ENCODE measurements around the gene WBP2.
A peak's percentile ranks its signal among the peaks of the same experiment; 100 is the strongest.
"Not testable (repeated sequence)": the region's sequence is repeated elsewhere in the genome, so short reads cannot be mapped to it uniquely, and the experiment has no call there.

Gene WBP2

DNA sequence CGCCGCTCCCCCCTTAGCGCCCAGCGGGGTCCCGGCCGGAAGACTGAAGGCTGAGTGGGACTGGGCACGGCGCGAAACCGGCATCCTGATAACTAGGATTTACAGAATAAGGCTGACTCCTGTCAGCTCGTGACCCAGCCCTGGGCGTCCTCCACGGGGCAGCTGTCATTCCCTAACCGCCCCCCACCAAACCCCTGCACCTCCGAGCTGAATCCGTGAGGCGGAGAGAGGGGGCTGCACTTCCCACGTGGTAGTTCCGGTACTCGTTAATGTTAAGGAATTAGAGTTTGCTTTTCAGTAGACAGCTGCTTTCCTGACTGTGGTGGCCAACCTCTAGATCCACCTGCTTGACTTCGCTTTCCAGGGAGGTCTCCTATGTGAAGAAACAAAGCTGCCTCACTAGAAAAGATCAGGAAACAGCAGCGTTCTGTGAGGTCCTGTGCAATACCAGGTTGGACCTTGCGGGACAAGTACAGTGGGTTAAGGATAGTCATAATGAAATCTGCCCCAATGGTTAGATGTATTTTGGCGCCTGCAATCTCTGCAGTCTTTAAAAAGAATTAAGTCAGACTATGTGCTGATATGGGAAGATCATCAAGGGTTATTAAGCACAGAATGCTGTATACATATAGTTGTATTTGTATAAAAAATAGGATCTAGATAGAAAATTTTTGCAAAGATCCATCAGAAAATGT lies 1.1 kb upstream of the WBP2 start:
- DNase-seq (ENCODE audit: low read depth): peak; percentile 67

GRCh38 chr17:75854881-75855309 lies 240 bp downstream of the WBP2 start:
- DNase-seq (ENCODE audit: low read depth): no peak
- TF ChIP-seq CTCF (IDR thresholded peaks at IDR 0.05; ENCODE audit: insufficient read depth, low read depth, low read length, missing control alignments): no peak
- peak overlapping the region; percentile 77 for H3K4me3 ChIP-seq (ENCODE audit: low read depth, low read length)

More for the DNA sequence above, 1.1 kb upstream of the WBP2 start:
- TF ChIP-seq CTCF (IDR thresholded peaks at IDR 0.05; ENCODE audit: insufficient read depth, low read depth, low read length, missing control alignments): no peak
- peak overlapping the region; percentile 96 for H3K4me3 ChIP-seq (ENCODE audit: low read depth, low read length)

- H3K4me3 ChIP-seq (ENCODE audit: low read depth, low read length): peak overlapping the region; percentile 77
- DNase-seq (ENCODE audit: low read depth): no peak
- no peak for TF ChIP-seq CTCF (IDR thresholded peaks at IDR 0.05; ENCODE audit: insufficient read depth, low read depth, low read length, missing control alignments)
Measured at GRCh38 chr17:75854101-75854748, 910 bp downstream of the WBP2 start.

- no peak overlapping the region for H3K4me3 ChIP-seq (ENCODE audit: low read depth, low read length)
- TF ChIP-seq CTCF (IDR thresholded peaks at IDR 0.05; ENCODE audit: insufficient read depth, low read depth, low read length, missing control alignments): no peak
- no peak for DNase-seq (ENCODE audit: low read depth)
Measured at GRCh38 chr17:75853433-75853832, 1.7 kb downstream of the WBP2 start.

GRCh38 chr17:75851693-75851991 lies 3.5 kb downstream of the WBP2 start:
- not testable (repeated sequence) for DNase-seq (ENCODE audit: low read depth); H3K4me3 ChIP-seq (ENCODE audit: low read depth, low read length)

DNA sequence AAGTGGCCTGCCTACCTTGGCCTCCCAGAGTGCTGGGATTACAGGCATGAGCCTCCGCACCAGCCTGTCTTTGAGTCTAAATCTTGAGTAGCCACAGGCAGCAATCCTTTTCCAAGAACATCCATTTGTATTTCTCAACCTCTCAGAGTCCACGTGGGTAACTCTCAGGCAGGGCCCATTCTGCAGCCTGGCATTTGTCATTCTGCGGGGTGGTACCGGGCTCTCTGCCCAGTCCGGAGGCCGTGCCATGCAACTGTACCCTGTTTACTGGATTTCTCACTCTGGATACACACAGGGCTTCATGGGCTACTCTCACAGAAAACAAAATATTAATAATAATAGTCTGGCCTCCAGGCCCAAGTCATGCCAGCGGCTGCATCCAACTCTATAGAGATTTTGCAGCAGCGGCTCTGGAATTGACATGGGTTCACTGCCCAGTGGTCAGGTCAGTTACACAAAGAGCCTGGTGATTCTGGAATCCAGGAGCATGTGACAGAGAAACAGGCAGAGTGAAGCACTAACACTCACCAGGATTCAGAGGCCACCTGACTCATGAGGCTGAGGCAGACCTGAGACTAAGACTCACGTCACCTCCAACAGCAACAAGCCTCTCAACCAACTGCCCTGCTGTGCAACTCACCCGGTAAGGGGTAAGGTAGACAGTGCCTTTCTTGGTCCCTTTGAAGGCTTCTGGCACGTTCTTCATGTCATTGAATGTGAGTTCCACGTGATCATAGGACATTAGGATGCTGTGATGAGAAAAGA lies 4.0 kb downstream of the WBP2 start:
- TF ChIP-seq CTCF (IDR thresholded peaks at IDR 0.05; ENCODE audit: insufficient read depth, low read depth, low read length, missing control alignments): no peak
- no peak for DNase-seq (ENCODE audit: low read depth)
- H3K4me3 ChIP-seq (ENCODE audit: low read depth, low read length): no peak overlapping the region

GRCh38 chr17:75849724-75850123 lies 5.4 kb downstream of the WBP2 start:
- no peak for DNase-seq (ENCODE audit: low read depth)
- H3K4me3 ChIP-seq (ENCODE audit: low read depth, low read length): no peak overlapping the region
- no peak for TF ChIP-seq CTCF (IDR thresholded peaks at IDR 0.05; ENCODE audit: insufficient read depth, low read depth, low read length, missing control alignments)
